WI38 (cell line): ENCODE results near the gene BRINP1.

Source experiments
- H3K4me3 ChIP-seq: 2 replicates; pipeline ENCODE4 v1.5.1; 2011; ENCODE audit warnings: low read depth, mild to moderate bottlenecking, control low read depth, low read length
- CTCF ChIP-seq: IDR thresholded peaks from 2 replicates; pipeline ENCODE4 v1.5.1; 2012; ENCODE audit warnings: low read depth, mild to moderate bottlenecking, control low read depth, low read length

BRINP1 gene

GRCh38 chr9:119318371-119318770, 50.9 kb downstream of the BRINP1 start:
- TF ChIP-seq CTCF: no peak
- no peak overlapping the region for H3K4me3 ChIP-seq

GRCh38 chr9:119313846-119314245, 55.4 kb downstream of the BRINP1 start:
- H3K4me3 ChIP-seq: no peak overlapping the region
- no peak for TF ChIP-seq CTCF

DNA sequence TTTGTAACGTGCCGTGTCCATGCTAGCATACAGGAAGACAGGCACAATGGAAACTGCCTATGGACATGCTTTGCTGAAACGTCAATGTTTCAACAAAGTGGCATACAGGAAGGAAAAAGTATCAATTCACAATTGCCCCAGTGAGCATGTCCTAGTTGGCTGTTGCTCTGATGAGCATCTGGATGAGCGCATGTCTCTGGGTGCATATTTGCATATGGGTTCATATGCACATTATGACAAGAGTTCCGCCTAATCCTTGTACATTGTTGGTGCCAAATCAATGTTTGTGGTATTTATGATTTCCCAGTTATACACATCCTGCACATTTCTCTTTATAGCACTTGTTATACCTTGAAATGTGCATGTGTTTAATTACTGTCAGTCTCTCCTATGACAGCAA, 58.5 kb downstream of the BRINP1 start:
- no peak for TF ChIP-seq CTCF
- H3K4me3 ChIP-seq: no peak overlapping the region

DNA sequence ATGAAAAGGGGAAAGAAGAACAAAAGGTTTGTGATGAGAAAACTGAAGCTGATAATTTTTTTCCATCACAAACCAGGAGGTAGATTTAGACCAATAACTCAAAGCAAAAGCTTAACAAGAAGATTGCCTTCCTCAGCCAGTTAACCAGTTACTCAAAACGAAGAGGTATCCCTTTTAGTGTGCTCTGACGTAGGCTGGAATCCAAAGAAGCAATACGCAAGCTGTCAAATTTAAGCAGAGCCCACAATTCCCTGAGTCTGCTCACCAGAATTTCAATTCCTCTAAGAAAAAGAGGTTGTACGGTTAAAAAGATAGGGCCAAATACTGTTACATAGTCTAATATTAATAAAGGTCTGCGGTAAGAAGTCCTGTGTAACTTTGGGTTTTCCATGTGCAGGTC, 61.8 kb downstream of the BRINP1 start:
- H3K4me3 ChIP-seq: no peak overlapping the region
- no peak for TF ChIP-seq CTCF

- H3K4me3 ChIP-seq: no peak overlapping the region
- no peak for TF ChIP-seq CTCF
These were observed 64.7 kb downstream of the BRINP1 start for GRCh38 chr9:119304555-119304954.

DNA sequence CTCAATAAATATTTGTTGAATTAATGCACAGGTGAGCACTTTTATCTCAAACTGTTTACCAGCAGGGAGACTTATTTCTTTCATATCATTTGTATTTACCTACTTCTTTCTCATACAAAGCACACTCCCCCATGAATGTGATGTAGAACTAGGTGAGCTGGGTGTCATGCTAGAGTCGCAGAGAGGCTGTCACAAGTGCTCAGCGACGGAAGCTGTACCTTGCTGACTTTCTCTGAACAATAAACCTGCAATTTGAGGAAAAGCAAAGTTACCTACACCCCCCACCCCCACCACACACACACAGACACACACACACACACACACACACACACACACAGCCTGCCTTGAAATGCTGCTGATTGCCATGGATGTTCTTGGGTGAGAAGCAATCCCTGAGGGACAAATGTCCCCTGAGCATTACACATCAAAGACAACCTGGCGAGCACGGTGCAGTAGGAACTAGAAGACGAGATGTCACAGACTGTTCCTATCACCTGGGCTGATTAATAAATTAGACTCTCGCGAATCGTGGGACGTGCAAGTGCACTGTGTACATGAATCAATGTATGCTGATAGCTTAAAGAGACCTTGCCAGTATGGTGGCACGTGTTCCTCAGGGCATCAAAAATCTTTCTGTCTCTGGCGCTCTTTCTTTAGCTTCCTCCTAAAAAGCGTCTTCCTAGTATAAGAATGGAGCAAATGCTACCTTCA, 66.1 kb downstream of the BRINP1 start:
- H3K4me3 ChIP-seq: no peak overlapping the region
- no peak for TF ChIP-seq CTCF

- H3K4me3 ChIP-seq: no peak overlapping the region
- TF ChIP-seq CTCF: no peak
These were observed 71.0 kb downstream of the BRINP1 start for GRCh38 chr9:119298076-119298853.
